ENCODE data around the gene TGM6.

The TGM6 gene

GRCh38 chr20:2363587-2363986 lies 17.1 kb upstream of the TGM6 start:
- FAIRE-seq (no peak), DNase-seq (ENCODE audit: low spot score) (no peak)

- DNase-seq (ENCODE audit: low spot score), result no peak
- FAIRE-seq, result no peak
These were observed 16.7 kb upstream of the TGM6 start for GRCh38 chr20:2364044-2364443.

GRCh38 chr20:2365091-2365490 lies 15.6 kb upstream of the TGM6 start:
- FAIRE-seq, result no peak
- DNase-seq (ENCODE audit: low spot score), result no peak

- no peak for FAIRE-seq
- no peak for DNase-seq (ENCODE audit: low spot score)
These were observed 15.0 kb upstream of the TGM6 start for GRCh38 chr20:2365666-2366065.

GRCh38 chr20:2368621-2369020 lies 12.1 kb upstream of the TGM6 start:
- DNase-seq (ENCODE audit: low spot score), result no peak
- FAIRE-seq, result no peak

- DNase-seq (ENCODE audit: low spot score) (no peak), FAIRE-seq (no peak)
These were observed 7.6 kb upstream of the TGM6 start for GRCh38 chr20:2373098-2373497.

- no peak for FAIRE-seq
- DNase-seq (ENCODE audit: low spot score), result no peak
These were observed 6.2 kb upstream of the TGM6 start for GRCh38 chr20:2374346-2375125.

GRCh38 chr20:2378893-2379292 lies 1.8 kb upstream of the TGM6 start:
- FAIRE-seq (no peak), DNase-seq (ENCODE audit: low spot score) (no peak)

- DNase-seq (ENCODE audit: low spot score), result no peak
- no peak for FAIRE-seq
These were observed 1.0 kb upstream of the TGM6 start for GRCh38 chr20:2379511-2380229.

GRCh38 chr20:2381303-2381702 lies 602 bp downstream of the TGM6 start:
- FAIRE-seq, result no peak

GRCh38 chr20:2382833-2383232 lies 2.1 kb downstream of the TGM6 start:
- FAIRE-seq (no peak), DNase-seq (ENCODE audit: low spot score) (no peak)

More at GRCh38 chr20:2381303-2381702, 602 bp downstream of the TGM6 start:
- no peak for DNase-seq (ENCODE audit: low spot score)

- DNase-seq (ENCODE audit: low spot score) (no peak), FAIRE-seq (peak; percentile 59)
These were observed 4.3 kb downstream of the TGM6 start for GRCh38 chr20:2385026-2385425.

GRCh38 chr20:2385496-2385895 lies 4.8 kb downstream of the TGM6 start:
- no peak for FAIRE-seq
- no peak for DNase-seq (ENCODE audit: low spot score)

- DNase-seq (ENCODE audit: low spot score) (peak; percentile 58), FAIRE-seq (no peak)
These were observed 5.9 kb downstream of the TGM6 start for GRCh38 chr20:2386516-2387179.

- no peak for FAIRE-seq
- peak; percentile 59 for DNase-seq (ENCODE audit: low spot score)
These were observed 6.5 kb downstream of the TGM6 start for GRCh38 chr20:2387180-2387577.

GRCh38 chr20:2387580-2387979 lies 6.9 kb downstream of the TGM6 start:
- FAIRE-seq (no peak), DNase-seq (ENCODE audit: low spot score) (no peak)

- DNase-seq (ENCODE audit: low spot score) (no peak), FAIRE-seq (no peak)
These were observed 10.4 kb downstream of the TGM6 start for GRCh38 chr20:2390951-2391675.

GRCh38 chr20:2394411-2395055 lies 13.8 kb downstream of the TGM6 start:
- DNase-seq (ENCODE audit: low spot score) (no peak), FAIRE-seq (no peak)

- FAIRE-seq (no peak), DNase-seq (ENCODE audit: low spot score) (no peak)
These were observed 14.4 kb downstream of the TGM6 start for GRCh38 chr20:2395136-2395535.

GRCh38 chr20:2396241-2396814 lies 15.6 kb downstream of the TGM6 start:
- FAIRE-seq, result no peak

GRCh38 chr20:2397091-2397490 lies 16.4 kb downstream of the TGM6 start:
- FAIRE-seq, result no peak
- no peak for DNase-seq (ENCODE audit: low spot score)

More at GRCh38 chr20:2396241-2396814, 15.6 kb downstream of the TGM6 start:
- DNase-seq (ENCODE audit: low spot score), result no peak

Measured in urothelium cell line (cell line).